ENCODE data around the gene NUP133.

DNA sequence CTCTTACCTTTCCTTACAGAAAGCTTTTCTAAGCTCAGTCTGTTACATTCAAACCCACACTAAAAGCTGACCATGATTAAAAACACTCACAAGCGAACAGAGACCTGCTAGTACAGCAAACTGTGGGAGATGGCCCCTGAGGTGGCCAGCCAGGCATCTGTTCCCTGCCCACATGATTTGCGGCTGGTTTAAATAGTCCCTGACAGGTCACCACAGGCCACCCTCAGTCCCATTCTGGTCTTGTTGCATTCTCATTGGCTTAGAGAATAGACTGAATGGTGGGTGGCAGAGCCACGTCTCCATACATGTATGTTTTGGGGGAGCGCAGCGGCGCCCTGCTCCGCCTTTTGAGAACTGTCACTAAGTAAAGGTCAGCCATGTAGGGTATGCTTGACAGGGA is 71.9 kb downstream of the NUP133 start:
- TF ChIP-seq, protein P1, sequence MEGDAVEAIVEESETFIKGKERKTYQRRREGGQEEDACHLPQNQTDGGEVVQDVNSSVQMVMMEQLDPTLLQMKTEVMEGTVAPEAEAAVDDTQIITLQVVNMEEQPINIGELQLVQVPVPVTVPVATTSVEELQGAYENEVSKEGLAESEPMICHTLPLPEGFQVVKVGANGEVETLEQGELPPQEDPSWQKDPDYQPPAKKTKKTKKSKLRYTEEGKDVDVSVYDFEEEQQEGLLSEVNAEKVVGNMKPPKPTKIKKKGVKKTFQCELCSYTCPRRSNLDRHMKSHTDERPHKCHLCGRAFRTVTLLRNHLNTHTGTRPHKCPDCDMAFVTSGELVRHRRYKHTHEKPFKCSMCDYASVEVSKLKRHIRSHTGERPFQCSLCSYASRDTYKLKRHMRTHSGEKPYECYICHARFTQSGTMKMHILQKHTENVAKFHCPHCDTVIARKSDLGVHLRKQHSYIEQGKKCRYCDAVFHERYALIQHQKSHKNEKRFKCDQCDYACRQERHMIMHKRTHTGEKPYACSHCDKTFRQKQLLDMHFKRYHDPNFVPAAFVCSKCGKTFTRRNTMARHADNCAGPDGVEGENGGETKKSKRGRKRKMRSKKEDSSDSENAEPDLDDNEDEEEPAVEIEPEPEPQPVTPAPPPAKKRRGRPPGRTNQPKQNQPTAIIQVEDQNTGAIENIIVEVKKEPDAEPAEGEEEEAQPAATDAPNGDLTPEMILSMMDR (IDR thresholded peaks at IDR 0.05; ENCODE audit: low read depth, low read length), result no peak
- TF ChIP-seq POLR2A (IDR thresholded peaks at IDR 0.05; ENCODE audit: extremely low read depth, insufficient read length), result no peak
- TF ChIP-seq, protein P2, sequence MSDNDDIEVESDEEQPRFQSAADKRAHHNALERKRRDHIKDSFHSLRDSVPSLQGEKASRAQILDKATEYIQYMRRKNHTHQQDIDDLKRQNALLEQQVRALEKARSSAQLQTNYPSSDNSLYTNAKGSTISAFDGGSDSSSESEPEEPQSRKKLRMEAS (IDR thresholded peaks at IDR 0.05; ENCODE audit: low read depth, low read length), result no peak

Data from NB4 (cell line).